Activated naive CD4-positive, alpha-beta T cell treated with anti-CD3 and anti-CD28 coated beads, Interleukin-2, amount 50 U/mL, for 72 hours (primary cell): ENCODE data around the gene CC2D1A. TPM values are rescaled to one million over a fixed set of nuclear protein-coding genes. Genes with fewer than 3 reads are reported as not detected.
"Not testable (repeated sequence)": the region's sequence is repeated elsewhere in the genome, so short reads cannot be mapped to it uniquely, and the experiment has no call there.

ENCODE experiments used
- ATAC-seq, 2 donors: fragments of 150-1000 bp; cut with Tn5 transposase; 2 replicates each; pipeline ENCODE4 v1.10.0; 2021; ENCODE audit warnings: mild to moderate bottlenecking in 2 of 2, moderate library complexity in 2 of 2
- DNase-seq, 2 donors: peaks; one replicate each; pipeline ENCODE4 v3.0.0; 2021 to 2022; ENCODE audit warnings: low spot score in 2 of 2
- H3K27ac Mint-ChIP-seq, 2 donors: one replicate each; pipeline ENCODE4 v1.8.0; 2022; ENCODE audit warnings: mild to moderate bottlenecking in 2 of 2, mixed read lengths in 2 of 2
- H3K36me3 Mint-ChIP-seq, 2 donors: one replicate each; pipeline ENCODE4 v1.8.0; 2022; ENCODE audit warnings: mixed read lengths in 2 of 2
- H3K9me3 Mint-ChIP-seq, 2 donors: one replicate each; pipeline ENCODE4 v1.8.0; 2022; ENCODE audit warnings: mixed read lengths in 2 of 2
- total RNA-seq, 2 donors: library from RNA; stranded (reverse); gene quantifications; one replicate each; pipeline ENCODE4 v1.2.3, GENCODE V29; 2022

CC2D1A gene
- total RNA-seq, 2 donors from 2014 or later = 29.4 to 57.9 TPM

- peak; percentile 85 to 95 for ATAC-seq
- peaks cover 24 to 26% of the 10 kb centered on the region in 2 donors for H3K36me3 Mint-ChIP-seq
- H3K27ac Mint-ChIP-seq = peak overlapping the region; percentile 13 to 80
- DNase-seq = peak in 1 of 2 donors; percentile 42
- no peaks in the 10 kb centered on the region for H3K9me3 Mint-ChIP-seq
Measured at GRCh38 chr19:13920940-13921747, 15.1 kb downstream of the CC2D1A start.

GRCh38 chr19:13922118-13922517 is 16.1 kb downstream of the CC2D1A start:
- not testable (repeated sequence) for H3K9me3 Mint-ChIP-seq, ATAC-seq, DNase-seq
- peak overlapping the region in 1 of 2 donors; percentile 51 for H3K27ac Mint-ChIP-seq
- H3K36me3 Mint-ChIP-seq = peaks cover 24 to 26% of the 10 kb centered on the region in 2 donors

- Mint-ChIP-seq H3K36me3 (peaks cover 24 to 26% of the 10 kb centered on the region in 2 donors), H3K27ac (peak overlapping the region in 1 of 2 donors; percentile 1), H3K9me3 (no peaks in the 10 kb centered on the region)
- ATAC-seq = no peak
- no peak for DNase-seq
Measured at GRCh38 chr19:13923194-13923987, 17.4 kb downstream of the CC2D1A start.

- Mint-ChIP-seq H3K9me3 (no peaks in the 10 kb centered on the region), H3K36me3 (peaks cover 17% of the 10 kb centered on the region in 2 donors), H3K27ac (no peak overlapping the region)
- DNase-seq (no peak), ATAC-seq (no peak)
Measured at GRCh38 chr19:13926010-13926409, 20.0 kb downstream of the CC2D1A start.

- no peaks in the 10 kb centered on the region for H3K9me3 Mint-ChIP-seq
- peaks cover 10% of the 10 kb centered on the region in 2 donors for H3K36me3 Mint-ChIP-seq
- peak overlapping the region in 1 of 2 donors; percentile 36 for H3K27ac Mint-ChIP-seq
- ATAC-seq = no peak
- DNase-seq = no peak
Measured at GRCh38 chr19:13926715-13927114, 20.7 kb downstream of the CC2D1A start.

GRCh38 chr19:13929340-13929739 is 23.3 kb downstream of the CC2D1A start:
- ATAC-seq = no peak
- H3K9me3 Mint-ChIP-seq = no peaks in the 10 kb centered on the region
- DNase-seq = no peak
- no peaks in the 10 kb centered on the region for H3K36me3 Mint-ChIP-seq
- H3K27ac Mint-ChIP-seq = no peak overlapping the region

GRCh38 chr19:13929956-13930355 is 24.0 kb downstream of the CC2D1A start:
- Mint-ChIP-seq H3K36me3 (no peaks in the 10 kb centered on the region), H3K27ac (no peak overlapping the region), H3K9me3 (no peaks in the 10 kb centered on the region)
- DNase-seq (no peak), ATAC-seq (no peak)

GRCh38 chr19:13930402-13930801 is 24.4 kb downstream of the CC2D1A start:
- no peaks in the 10 kb centered on the region for H3K9me3 Mint-ChIP-seq
- ATAC-seq (no peak), DNase-seq (no peak)
- H3K36me3 Mint-ChIP-seq = no peaks in the 10 kb centered on the region
- no peak overlapping the region for H3K27ac Mint-ChIP-seq

- Mint-ChIP-seq H3K36me3 (no peaks in the 10 kb centered on the region), H3K9me3 (no peaks in the 10 kb centered on the region), H3K27ac (no peak overlapping the region)
- no peak for DNase-seq
- ATAC-seq = no peak
Measured at GRCh38 chr19:13931391-13932148, 25.6 kb downstream of the CC2D1A start.

GRCh38 chr19:13932149-13932637 is 26.2 kb downstream of the CC2D1A start:
- Mint-ChIP-seq H3K36me3 (no peaks in the 10 kb centered on the region), H3K9me3 (no peaks in the 10 kb centered on the region), H3K27ac (no peak overlapping the region)
- DNase-seq (no peak), ATAC-seq (no peak)

- Mint-ChIP-seq H3K9me3 (no peaks in the 10 kb centered on the region), H3K36me3 (no peaks in the 10 kb centered on the region), H3K27ac (no peak overlapping the region)
- ATAC-seq = no peak
- DNase-seq = no peak
Measured at GRCh38 chr19:13932911-13933393, 27.0 kb downstream of the CC2D1A start.

- H3K9me3 Mint-ChIP-seq = no peaks in the 10 kb centered on the region
- H3K36me3 Mint-ChIP-seq = no peaks in the 10 kb centered on the region
- no peak for ATAC-seq
- DNase-seq = no peak
- no peak overlapping the region for H3K27ac Mint-ChIP-seq
Measured at GRCh38 chr19:13934785-13935109, 28.7 kb downstream of the CC2D1A start.

- DNase-seq = no peak
- Mint-ChIP-seq H3K36me3 (no peaks in the 10 kb centered on the region), H3K9me3 (no peaks in the 10 kb centered on the region), H3K27ac (no peak overlapping the region)
- ATAC-seq = no peak
Measured at GRCh38 chr19:13935765-13936510, 29.9 kb downstream of the CC2D1A start.

GRCh38 chr19:13937479-13938300 is 31.7 kb downstream of the CC2D1A start:
- H3K36me3 Mint-ChIP-seq = no peaks in the 10 kb centered on the region
- no peaks in the 10 kb centered on the region for H3K9me3 Mint-ChIP-seq
- ATAC-seq (no peak), DNase-seq (no peak)
- no peak overlapping the region for H3K27ac Mint-ChIP-seq

- H3K36me3 Mint-ChIP-seq = no peaks in the 10 kb centered on the region
- H3K27ac Mint-ChIP-seq = no peak within 1 kb of the TSS
- H3K9me3 Mint-ChIP-seq = no peaks in the 10 kb centered on the region
- no peak for DNase-seq
- no peak for ATAC-seq
Measured at GRCh38 chr19:13938301-13939064, 32.5 kb downstream of the CC2D1A start, which contains the start of gene PODNL1. Gene PODNL1, minus strand, starts transcription at chr19:13938417. Its CDS starts 236 bp downstream, at chr19:13938181.
